H1 (cell line): Measurements from ENCODE around the gene IL4. TPM values are rescaled to one million over a fixed set of nuclear protein-coding genes. Genes with fewer than 3 reads are reported as not detected.

Experiments used
- CTCF ChIA-PET: fragments of 300-600 bp; sonication (Branson Sonifier 250); formaldehyde crosslinking; loops from one replicate; lab custom pipeline; 2021; ENCODE audit not compliant: partially characterized antibody; lab: Charles Lee
- POLR2A ChIA-PET: fragments of 300-600 bp; sonication (Branson Sonifier 250); formaldehyde crosslinking; loops from one replicate; lab custom pipeline; 2021; ENCODE audit warnings: inconsistent platforms; ENCODE audit not compliant: partially characterized antibody; lab: Charles Lee
- DNase-seq, 2 experiments: peaks; one replicate each; pipeline versions ENCODE4 v3.0.0 to v3.0.0-alpha.2; 2010 to 2022; ENCODE audit warnings: low spot score in 2 of 2, low read depth in 1 of 2, mixed read lengths in 1 of 2
- FAIRE-seq: peaks from 2 replicates; lab custom pipeline; 2011; peaks lifted over from hg19 to GRCh38; lab: Jason Lieb, UNC
- H2AFZ ChIP-seq: 2 replicates; pipeline ENCODE4 v1.8.1; 2012; ENCODE audit warnings: low read length, inconsistent platforms
- H2AK5ac ChIP-seq: 2 replicates; pipeline ENCODE4 v1.6.1; 2013; ENCODE audit warnings: low read depth, low read length
- H2BK120ac ChIP-seq: replicated peaks from 2 replicates; pipeline ENCODE3; 2013; ENCODE audit warnings: low read depth, low read length, inconsistent platforms
- H2BK12ac ChIP-seq: 2 replicates; pipeline ENCODE4 v1.6.1; 2013; ENCODE audit warnings: low read depth, low read length
- H2BK15ac ChIP-seq: 2 replicates; pipeline ENCODE4 v1.6.1; 2013; ENCODE audit warnings: low read length
- H2BK20ac ChIP-seq: 2 replicates; pipeline ENCODE4 v1.6.1; 2013; ENCODE audit warnings: low read length
- H2BK5ac ChIP-seq: 2 replicates; pipeline ENCODE4 v1.6.1; 2013; ENCODE audit warnings: low read depth, low read length
- H3K14ac ChIP-seq: 2 replicates; pipeline ENCODE4 v1.6.1; 2013; ENCODE audit warnings: inconsistent platforms; ENCODE audit not compliant: insufficient read length
- H3K18ac ChIP-seq: 2 replicates; pipeline ENCODE4 v1.6.1; 2013; ENCODE audit warnings: low read length; ENCODE audit errors: extremely low read depth
- H3K23ac ChIP-seq: 2 replicates; pipeline ENCODE4 v1.6.1; 2013; ENCODE audit warnings: inconsistent platforms; ENCODE audit not compliant: insufficient read length
- H3K23me2 ChIP-seq: 2 replicates; pipeline ENCODE4 v1.6.1; 2013; ENCODE audit warnings: low read depth, low read length
- H3K27ac ChIP-seq: 2 replicates; pipeline ENCODE4 v1.6.1; 2011; ENCODE audit warnings: low read depth, low read length, inconsistent platforms
- H3K27me3 ChIP-seq, 4 experiments: replicated peaks in 1 of 4; 1 replicate in 1 of 4; 2 replicates in 3 of 4; pipeline versions ENCODE4 v1.6.1 to v1.8.1; 2011 to 2013; ENCODE audit warnings: low read length in 3 of 4, mild to moderate bottlenecking in 3 of 4, inconsistent platforms in 2 of 4, mixed read lengths in 2 of 4, moderate library complexity in 1 of 4; ENCODE audit not compliant: control insufficient read depth in 3 of 4, insufficient read depth in 3 of 4; ENCODE audit errors: extremely low read depth in 1 of 4
- H3K36me3 ChIP-seq, 4 experiments: 2 replicates each; pipeline versions ENCODE4 v1.6.1 to v1.8.1; 2011 to 2013; ENCODE audit warnings: mild to moderate bottlenecking in 4 of 4, low read length in 3 of 4, moderate library complexity in 2 of 4, control low read depth in 1 of 4, inconsistent platforms in 1 of 4; ENCODE audit not compliant: insufficient read depth in 4 of 4, control insufficient read depth in 2 of 4
- H3K4ac ChIP-seq: replicated peaks from 2 replicates; pipeline ENCODE3; 2013; ENCODE audit warnings: low read length, low read depth, mixed read lengths, inconsistent platforms; ENCODE audit not compliant: insufficient read length
- H3K4me1 ChIP-seq, 4 experiments: replicated peaks in 1 of 4; 1 replicate in 1 of 4; 2 replicates in 3 of 4; pipeline versions ENCODE4 v1.6.1 to v1.8.1; 2011 to 2013; ENCODE audit warnings: low read length in 3 of 4, inconsistent platforms in 2 of 4, mixed read lengths in 1 of 4; ENCODE audit not compliant: insufficient read depth in 4 of 4, control insufficient read depth in 3 of 4
- H3K4me2 ChIP-seq, 2 experiments: 2 replicates each; pipeline versions ENCODE4 v1.6.1 to v1.8.1; 2011 to 2013; ENCODE audit warnings: low read depth in 2 of 2, low read length in 2 of 2, control low read depth in 1 of 2, inconsistent platforms in 1 of 2, mild to moderate bottlenecking in 1 of 2; ENCODE audit not compliant: insufficient read depth in 1 of 2
- H3K4me3 ChIP-seq, 4 experiments: fragments of 200-600, 300-600 bp in 1 of 4; sonication (generic), shearing (Covaris generic), sonication (Bioruptor Twin) in 1 of 4; 2 replicates each; pipeline versions ENCODE4 v1.5.1 to v1.8.1; 2011 to 2016; ENCODE audit warnings: low read length in 4 of 4, low read depth in 3 of 4, control low read depth in 2 of 4, inconsistent platforms in 2 of 4, mild to moderate bottlenecking in 2 of 4, mixed read lengths in 1 of 4, moderate library complexity in 1 of 4; ENCODE audit not compliant: insufficient read depth in 2 of 4; ENCODE audit errors: extremely low read depth in 1 of 4
- H3K56ac ChIP-seq: replicated peaks from 2 replicates; pipeline ENCODE3; 2013; ENCODE audit warnings: low read depth, mild to moderate bottlenecking, mixed read lengths, low read length, inconsistent platforms; ENCODE audit not compliant: insufficient read length
- H3K79me1 ChIP-seq: 2 replicates; pipeline ENCODE4 v1.6.1; 2013; ENCODE audit warnings: low read depth, low read length, control low read depth
- H3K79me2 ChIP-seq, 2 experiments: 2 replicates each; pipeline versions ENCODE4 v1.6.1 to v1.8.1; 2012 to 2013; ENCODE audit warnings: low read length in 2 of 2, mild to moderate bottlenecking in 2 of 2, inconsistent platforms in 1 of 2; ENCODE audit not compliant: insufficient read depth in 2 of 2, control insufficient read depth in 1 of 2
- H3K9ac ChIP-seq, 4 experiments: replicated peaks in 1 of 4; 1 replicate in 1 of 4; 2 replicates in 3 of 4; pipeline versions ENCODE4 v1.6.1 to v1.8.1; 2011 to 2013; ENCODE audit warnings: low read depth in 3 of 4, low read length in 3 of 4, control low read depth in 2 of 4, mild to moderate bottlenecking in 2 of 4, moderate library complexity in 2 of 4, inconsistent platforms in 1 of 4; ENCODE audit errors: extremely low read depth in 1 of 4
- H3K9me3 ChIP-seq, 2 experiments: 2 replicates each; pipeline versions ENCODE4 v1.6.1 to v1.8.1; 2012 to 2013; ENCODE audit warnings: mild to moderate bottlenecking in 2 of 2, moderate library complexity in 2 of 2, control low read depth in 1 of 2, inconsistent platforms in 1 of 2, low read depth in 1 of 2, low read length in 1 of 2, mixed read lengths in 1 of 2; ENCODE audit not compliant: insufficient read depth in 2 of 2
- H4K20me1 ChIP-seq, 2 experiments: replicated peaks in 1 of 2; 2 replicates each; pipeline versions ENCODE3 to v1.8.1; 2011 to 2013; ENCODE audit warnings: inconsistent platforms in 2 of 2, low read length in 2 of 2, mild to moderate bottlenecking in 1 of 2; ENCODE audit not compliant: insufficient read depth in 2 of 2, control insufficient read depth in 1 of 2
- H4K5ac ChIP-seq: 2 replicates; pipeline ENCODE4 v1.6.1; 2013; ENCODE audit warnings: low read length, low read depth, mixed read lengths, inconsistent platforms; ENCODE audit not compliant: insufficient read length
- H4K8ac ChIP-seq: 2 replicates; pipeline ENCODE4 v1.8.0; 2013; ENCODE audit warnings: mild to moderate bottlenecking, moderate library complexity, low read length, inconsistent platforms; ENCODE audit not compliant: insufficient read depth; ENCODE audit errors: extremely low read depth
- H4K91ac ChIP-seq: replicated peaks from 2 replicates; pipeline ENCODE3; 2013; ENCODE audit warnings: low read length, mixed read lengths, inconsistent platforms; ENCODE audit not compliant: insufficient read length
- BACH1 ChIP-seq: IDR thresholded peaks from 2 replicates; pipeline ENCODE4 v1.6.1; 2012; ENCODE audit warnings: low read length, improper control_type of control experiment
- CBX8 ChIP-seq: fragments of 300-800, 300-1000 bp; sonication (generic); IDR thresholded peaks from 2 replicates; pipeline ENCODE4 v1.7.1; 2016; ENCODE audit warnings: low read depth, low read length, borderline replicate concordance
- CEBPB ChIP-seq: IDR thresholded peaks from 2 replicates; pipeline ENCODE4 v1.6.1; 2012; ENCODE audit warnings: low read depth, low read length
- CTBP2 ChIP-seq: IDR thresholded peaks from 2 replicates; pipeline ENCODE4 v1.7.0; 2011; ENCODE audit warnings: borderline replicate concordance, mild to moderate bottlenecking, moderate library complexity, mixed read lengths, low read length; ENCODE audit not compliant: insufficient read depth, insufficient read length
- EP300 ChIP-seq, 2 experiments: IDR thresholded peaks; 1 replicate in 1 of 2; 2 replicates in 1 of 2; pipeline ENCODE4 v1.6.1; 2011 to 2012; ENCODE audit warnings: low read depth in 2 of 2, low read length in 2 of 2, mild to moderate bottlenecking in 2 of 2, borderline replicate concordance in 1 of 2, inconsistent platforms in 1 of 2, moderate library complexity in 1 of 2
- EZH2 ChIP-seq: fragments of 200-600 bp; sonication (generic); IDR thresholded peaks from 2 replicates; pipeline ENCODE4 v1.7.1; 2012; ENCODE audit warnings: low read depth, mild to moderate bottlenecking, moderate library complexity, low read length, inconsistent platforms; ENCODE audit not compliant: severe bottlenecking
- KDM1A ChIP-seq: fragments of 200-600, 300-600 bp; sonication (generic); IDR thresholded peaks from 2 replicates; pipeline ENCODE4 v1.7.1; 2016; ENCODE audit warnings: mild to moderate bottlenecking, low read length, borderline replicate concordance
- MAFK ChIP-seq: IDR thresholded peaks from 2 replicates; pipeline ENCODE4 v1.6.1; 2012; ENCODE audit warnings: low read depth, mild to moderate bottlenecking, improper control_type of control experiment, low read length
- RBBP5 ChIP-seq: IDR thresholded peaks from 2 replicates; pipeline ENCODE4 v1.7.1; 2012; ENCODE audit warnings: low read depth, mild to moderate bottlenecking, inconsistent platforms, low read length, moderate library complexity, borderline replicate concordance
- SP2 ChIP-seq: IDR thresholded peaks from 2 replicates; pipeline ENCODE4 v1.6.1; 2012; ENCODE audit warnings: mild to moderate bottlenecking, low read length, inconsistent platforms
- SP4 ChIP-seq: IDR thresholded peaks from 2 replicates; pipeline ENCODE4 v1.6.1; 2012; ENCODE audit warnings: low read length, inconsistent platforms
- SRF ChIP-seq: IDR thresholded peaks from 2 replicates; pipeline ENCODE4 v1.6.1; 2011; ENCODE audit warnings: mild to moderate bottlenecking, low read depth, low read length, moderate library complexity
- TBP ChIP-seq: IDR thresholded peaks from 2 replicates; pipeline ENCODE4 v1.6.1; 2011; ENCODE audit warnings: low read depth, low read length, improper control_type of control experiment
- YY1 ChIP-seq: IDR thresholded peaks from 2 replicates; pipeline ENCODE4 v1.6.1; 2011; ENCODE audit warnings: low read depth, mild to moderate bottlenecking, low read length
- whole genome bisulfite sequencing, 2 experiments: shearing (Covaris generic) in 1 of 2; methylation state at CpG; one replicate each; pipeline versions ENCODE4 v1.1.6 to v1.1.7; 2013 to 2015; ENCODE audit warnings: low lambda C conversion rate in 2 of 2, mixed read lengths in 2 of 2, inconsistent platforms in 1 of 2, low coverage in 1 of 2, missing lambda C conversion rate in 1 of 2; ENCODE audit not compliant: insufficient replicate concordance in 2 of 2, insufficient coverage in 1 of 2, insufficient read length in 1 of 2; ENCODE audit errors: extremely low coverage in 1 of 2, missing lambda C conversion rate in 1 of 2; 5-methylcytosine and 5-hydroxymethylcytosine counted together
- polyA plus RNA-seq, 7 experiments: library from polyadenylated mRNA; depleted of rRNA in 3 of 7; stranded (reverse) in 5 of 7; unstranded in 2 of 7; fragments of >200 nt in 5 of 7; fragments of 200-250 nt in 2 of 7; gene quantifications; 1 replicate in 5 of 7; 2 replicates in 1 of 7; 4 replicates in 1 of 7; pipeline versions ENCODE4 v1.2.1 to v1.2.3, GENCODE V29; 2011 to 2013; ENCODE audit warnings: missing spikeins in 2 of 7, mixed read lengths in 2 of 7
- total RNA-seq: library from RNA; stranded (reverse); fragmentation: NEBNext Ultra II Directional; extraction: Animal tissue kit (Norgen Biotek cat#: 25700); gene quantifications from 2 replicates; pipeline ENCODE4 v1.2.1, GENCODE V29; 2021

Gene IL4
- total and polyA plus RNA-seq, 2 of the 8 experiments (the other 6 are each of a cell fraction or from before 2014, with no cell fraction given), result not detected

DNA sequence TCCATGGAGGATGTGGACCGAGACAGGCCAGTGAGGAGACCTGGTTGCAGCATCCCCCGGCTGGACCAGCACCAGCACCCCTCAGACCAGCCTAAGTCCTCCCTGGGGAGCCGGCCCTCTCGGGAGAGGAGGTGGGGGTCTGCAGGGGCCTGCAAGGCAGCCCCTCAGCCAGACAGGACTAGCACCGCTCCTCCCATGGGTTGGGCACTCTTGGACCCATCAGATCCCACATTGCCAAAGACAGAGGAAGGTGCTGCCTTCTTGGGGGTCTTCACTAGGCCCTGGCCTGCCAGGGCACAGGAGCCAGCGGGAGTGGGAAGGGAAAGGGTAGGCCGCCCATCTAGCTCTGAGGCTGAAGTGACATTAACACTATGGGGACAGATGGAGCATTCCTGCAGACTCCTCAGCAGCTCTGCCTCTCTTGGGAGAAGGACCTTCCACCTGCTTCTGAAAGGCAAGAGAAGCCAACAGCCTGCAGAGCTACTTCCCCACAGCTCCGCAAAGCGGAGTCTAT lies 9.0 kb upstream of the IL4 start:
- no peak overlapping the region for H3K4me3 ChIP-seq
- no peaks in the 10 kb centered on the region for H3K23me2 ChIP-seq
- no peak overlapping the region for H2BK120ac ChIP-seq
- no peak overlapping the region for H4K5ac ChIP-seq
- H4K91ac ChIP-seq, result no peak overlapping the region
- H3K79me2 ChIP-seq, result no peaks in the 10 kb centered on the region
- no peaks in the 10 kb centered on the region for H3K36me3 ChIP-seq
- H3K27ac ChIP-seq, result no peak overlapping the region
- no peak overlapping the region for H2BK20ac ChIP-seq
- no peak overlapping the region for H3K4me2 ChIP-seq
- no peak overlapping the region for H3K14ac ChIP-seq
- H2AFZ ChIP-seq, result no peak overlapping the region
- H3K27me3 ChIP-seq, result no peaks in the 10 kb centered on the region; a peak in 1 of 7 replicates
- H3K4ac ChIP-seq, result no peak overlapping the region
- no peaks in the 10 kb centered on the region for H3K79me1 ChIP-seq
- H4K8ac ChIP-seq, result peak overlapping the region; percentile 51
- no peak overlapping the region for H2AK5ac ChIP-seq
- H3K56ac ChIP-seq, result no peak overlapping the region
- no peak overlapping the region for H2BK12ac ChIP-seq
- FAIRE-seq (no peak), DNase-seq (no peak)
- H3K18ac ChIP-seq, result no peak overlapping the region
- CTCF ChIA-PET, result interaction anchor here (0.7 to 1.3 kb wide), 3 partner anchors 10 to 96 kb away, joined by 3 to 4 read pairs (median 3); no protein-coding TSS in a partner anchor
- no peak overlapping the region for H3K9ac ChIP-seq
- H3K4me1 ChIP-seq, result peaks cover 0 to 3% (median 0%) of the 10 kb centered on the region in 4 experiments; a peak in 1 of 7 replicates
- no peak overlapping the region for H3K23ac ChIP-seq
- 92% methylated on average over 8 of the region's 9 CpGs; no CpG with 5 or more reads in 1 of the 2 experiments for WGBS, 2 experiments
- H2BK15ac ChIP-seq, result no peak overlapping the region
- POLR2A ChIA-PET, result interaction anchor here (0.6 kb wide), 2 partner anchors 16 to 303 kb away, joined by 3 to 4 read pairs; no protein-coding TSS in a partner anchor
- no peak overlapping the region for H2BK5ac ChIP-seq
- H3K9me3 ChIP-seq, result no peaks in the 10 kb centered on the region
- H4K20me1 ChIP-seq, result no peaks in the 10 kb centered on the region
- TF ChIP-seq RBBP5 (no peak), CEBPB (no peak), CBX8 (no peak), KDM1A (no peak), SRF (no peak), BACH1 (no peak), YY1 (no peak), TBP (no peak), SP2 (no peak), MAFK (no peak), EZH2 (no peak), CTBP2 (no peak), EP300 (IDR thresholded peaks at IDR 0.05; ENCODE audit: borderline replicate concordance in 1 of 2, low read depth in 2 of 2, low read length in 2 of 2) (no peak), SP4 (no peak)
